Thyroid gland (tissue), 4 donors: ENCODE results near the gene DGCR8.

Source experiments
- POLR2A ChIP-seq, 2 donors: fragments of 450-650 bp; IDR thresholded peaks; one replicate each; pipeline ENCODE4 v1.6.1; 2017; ENCODE audit warnings: antibody characterized with exemption in 2 of 2, mild to moderate bottlenecking in 2 of 2, moderate library complexity in 1 of 2
- TF ChIP-seq, protein P1 (sequence below), 6 experiments: fragments of 200-600 bp in 3 of 6; fragments of 450-650 bp in 3 of 6; sonication (generic) in 3 of 6; IDR thresholded peaks; one replicate each; pipeline ENCODE4 v1.5.1; 2016 to 2019; ENCODE audit warnings: antibody characterized with exemption in 6 of 6, mild to moderate bottlenecking in 2 of 6, inconsistent platforms in 1 of 6, moderate library complexity in 1 of 6

- TF ChIP-seq, protein P1, sequence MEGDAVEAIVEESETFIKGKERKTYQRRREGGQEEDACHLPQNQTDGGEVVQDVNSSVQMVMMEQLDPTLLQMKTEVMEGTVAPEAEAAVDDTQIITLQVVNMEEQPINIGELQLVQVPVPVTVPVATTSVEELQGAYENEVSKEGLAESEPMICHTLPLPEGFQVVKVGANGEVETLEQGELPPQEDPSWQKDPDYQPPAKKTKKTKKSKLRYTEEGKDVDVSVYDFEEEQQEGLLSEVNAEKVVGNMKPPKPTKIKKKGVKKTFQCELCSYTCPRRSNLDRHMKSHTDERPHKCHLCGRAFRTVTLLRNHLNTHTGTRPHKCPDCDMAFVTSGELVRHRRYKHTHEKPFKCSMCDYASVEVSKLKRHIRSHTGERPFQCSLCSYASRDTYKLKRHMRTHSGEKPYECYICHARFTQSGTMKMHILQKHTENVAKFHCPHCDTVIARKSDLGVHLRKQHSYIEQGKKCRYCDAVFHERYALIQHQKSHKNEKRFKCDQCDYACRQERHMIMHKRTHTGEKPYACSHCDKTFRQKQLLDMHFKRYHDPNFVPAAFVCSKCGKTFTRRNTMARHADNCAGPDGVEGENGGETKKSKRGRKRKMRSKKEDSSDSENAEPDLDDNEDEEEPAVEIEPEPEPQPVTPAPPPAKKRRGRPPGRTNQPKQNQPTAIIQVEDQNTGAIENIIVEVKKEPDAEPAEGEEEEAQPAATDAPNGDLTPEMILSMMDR (IDR thresholded peaks at IDR 0.05) = no peak
- no peak for TF ChIP-seq POLR2A (IDR thresholded peaks at IDR 0.05)
Measured at GRCh38 chr22:20135806-20136602, 56.0 kb downstream of the DGCR8 start.
